RWPE2 (cell line): Measurements from ENCODE around the gene ANKS6.

Experiments used
- ATAC-seq: fragments of 200-7000 bp; cut with Tn5 transposase; 3 replicates; pipeline ENCODE4 v1.9.1; 2021; ENCODE audit warnings: low read depth
- DNase-seq: peaks from one replicate; pipeline ENCODE4 v3.0.0-alpha.2; 2020; ENCODE audit warnings: low spot score
- H3K27ac ChIP-seq: fragments of 450-650 bp; 2 replicates; pipeline ENCODE4 v1.5.1; 2017; ENCODE audit warnings: mild to moderate bottlenecking; ENCODE audit not compliant: poor library complexity, severe bottlenecking
- H3K27me3 ChIP-seq: fragments of 250-450 bp; sonication (Bioruptor Pico); 2 replicates; pipeline ENCODE4 v1.5.1; 2021; ENCODE audit warnings: mild to moderate bottlenecking, moderate library complexity; ENCODE audit not compliant: insufficient read depth, poor library complexity, severe bottlenecking
- H3K36me3 ChIP-seq: fragments of 250-450 bp; sonication (Bioruptor Pico); 2 replicates; pipeline ENCODE4 v1.5.1; 2020; ENCODE audit warnings: low read depth, mild to moderate bottlenecking, moderate library complexity
- H3K4me1 ChIP-seq: fragments of 250-450 bp; sonication (Bioruptor Pico); 2 replicates; pipeline ENCODE4 v1.5.1; 2021; ENCODE audit warnings: mild to moderate bottlenecking, moderate library complexity; ENCODE audit not compliant: insufficient read depth, poor library complexity, severe bottlenecking
- H3K4me3 ChIP-seq: fragments of 250-450 bp; sonication (Bioruptor Pico); 2 replicates; pipeline ENCODE4 v1.5.1; 2021; ENCODE audit warnings: mild to moderate bottlenecking, moderate library complexity; ENCODE audit not compliant: severe bottlenecking
- H3K9me3 ChIP-seq: fragments of 250-450 bp; sonication (Bioruptor Pico); 2 replicates; pipeline ENCODE4 v1.5.1; 2021; ENCODE audit warnings: mild to moderate bottlenecking, moderate library complexity; ENCODE audit not compliant: severe bottlenecking
- CTCF ChIP-seq: fragments of 450-650 bp; IDR thresholded peaks from one replicate; pipeline ENCODE4 v1.5.1; 2017; ENCODE audit warnings: mild to moderate bottlenecking, moderate library complexity; ENCODE audit not compliant: poor library complexity, severe bottlenecking

The ANKS6 gene

GRCh38 chr9:98694943-98695342 lies 101.4 kb downstream of the ANKS6 start:
- Histone ChIP-seq H3K27ac (no peak overlapping the region), H3K4me3 (no peak overlapping the region), H3K9me3 (no peaks in the 10 kb centered on the region), H3K4me1 (no peaks in the 10 kb centered on the region), H3K27me3 (peaks cover 8% of the 10 kb centered on the region), H3K36me3 (no peaks in the 10 kb centered on the region)
- no peak for TF ChIP-seq CTCF
- DNase-seq (no peak), ATAC-seq (no peak)

GRCh38 chr9:98692392-98692791 lies 104.0 kb downstream of the ANKS6 start:
- no peaks in the 10 kb centered on the region for H3K27me3 ChIP-seq
- H3K27ac ChIP-seq = no peak overlapping the region
- no peaks in the 10 kb centered on the region for H3K9me3 ChIP-seq
- H3K4me1 ChIP-seq = no peaks in the 10 kb centered on the region
- TF ChIP-seq CTCF = no peak
- H3K36me3 ChIP-seq = no peaks in the 10 kb centered on the region
- H3K4me3 ChIP-seq = no peak overlapping the region
- DNase-seq (no peak), ATAC-seq (no peak)

DNA sequence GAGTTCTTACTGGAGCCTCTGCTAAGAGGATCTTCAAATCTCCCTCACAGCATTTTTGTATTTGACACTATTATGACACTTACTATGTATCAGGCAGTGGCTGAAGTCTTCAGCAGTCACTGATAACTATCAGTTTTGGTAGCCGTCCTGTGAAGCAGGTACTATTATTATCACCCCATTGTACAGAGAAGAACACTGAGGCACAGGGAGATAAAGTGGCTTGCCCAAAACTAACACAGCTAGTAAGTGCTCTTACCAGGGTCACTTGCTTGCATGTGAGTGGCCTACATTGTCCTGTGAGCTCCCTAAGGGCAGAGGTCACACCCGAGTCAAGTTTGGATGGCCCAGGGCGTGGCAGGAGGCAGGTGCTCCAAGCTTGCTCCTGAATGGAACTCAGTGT lies 104.5 kb downstream of the ANKS6 start:
- ATAC-seq (no peak), DNase-seq (no peak)
- H3K4me3 ChIP-seq = no peak overlapping the region
- H3K36me3 ChIP-seq = no peaks in the 10 kb centered on the region
- H3K27ac ChIP-seq = no peak overlapping the region
- H3K27me3 ChIP-seq = no peaks in the 10 kb centered on the region
- H3K9me3 ChIP-seq = no peaks in the 10 kb centered on the region
- H3K4me1 ChIP-seq = no peaks in the 10 kb centered on the region
- no peak for TF ChIP-seq CTCF

GRCh38 chr9:98690686-98691085 lies 105.7 kb downstream of the ANKS6 start:
- TF ChIP-seq CTCF = no peak
- no peaks in the 10 kb centered on the region for H3K4me1 ChIP-seq
- no peak overlapping the region for H3K4me3 ChIP-seq
- H3K9me3 ChIP-seq = no peaks in the 10 kb centered on the region
- H3K27me3 ChIP-seq = no peaks in the 10 kb centered on the region
- H3K36me3 ChIP-seq = no peaks in the 10 kb centered on the region
- no peak overlapping the region for H3K27ac ChIP-seq
- no peak for DNase-seq
- no peak for ATAC-seq

DNA sequence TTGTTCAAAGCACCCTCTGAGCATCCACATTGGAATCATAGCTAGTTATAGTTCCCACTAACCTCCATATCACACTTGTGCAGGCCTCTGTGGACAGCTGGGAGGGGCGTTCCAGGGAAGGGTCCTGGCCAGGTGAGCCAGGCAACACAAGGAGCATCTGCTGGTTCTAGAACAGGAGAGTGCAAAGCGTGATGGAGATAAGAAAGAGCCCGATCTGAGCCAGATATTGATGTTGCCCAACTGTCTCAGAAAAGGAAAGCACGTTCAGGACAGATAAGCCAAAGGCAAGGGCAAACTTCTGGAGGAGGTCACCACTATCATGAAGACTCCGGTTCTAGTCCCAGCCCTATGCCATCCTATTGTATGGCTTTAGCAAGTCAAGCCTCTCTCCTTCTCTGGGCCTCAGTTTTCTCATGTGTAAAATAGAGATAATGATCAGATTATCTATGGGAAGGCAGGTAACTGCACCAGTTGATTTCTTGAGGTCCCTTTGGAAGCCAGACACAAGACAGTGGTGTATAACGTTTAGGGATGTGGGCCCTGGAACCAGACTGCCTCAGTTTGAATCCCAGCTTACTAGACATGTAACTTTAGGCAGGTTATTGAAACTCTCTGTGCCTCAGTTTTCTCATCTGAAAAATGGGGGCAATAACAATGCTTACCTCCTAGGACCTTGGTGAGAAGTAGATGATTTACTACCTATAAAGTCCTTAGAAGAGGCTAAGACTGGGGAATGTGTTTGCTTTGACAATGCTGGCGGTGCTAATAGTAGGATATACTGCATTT lies 107.5 kb downstream of the ANKS6 start:
- no peaks in the 10 kb centered on the region for H3K27me3 ChIP-seq
- H3K36me3 ChIP-seq = no peaks in the 10 kb centered on the region
- no peak overlapping the region for H3K4me3 ChIP-seq
- no peak for TF ChIP-seq CTCF
- H3K9me3 ChIP-seq = no peaks in the 10 kb centered on the region
- DNase-seq (no peak), ATAC-seq (no peak)
- H3K4me1 ChIP-seq = no peaks in the 10 kb centered on the region
- H3K27ac ChIP-seq = no peak overlapping the region
